OCI-LY7 (cell line): Measurements from ENCODE around the gene DDHD1. TPM values are rescaled to one million over a fixed set of nuclear protein-coding genes. Genes with fewer than 3 reads are reported as not detected.
A peak's percentile ranks its signal among the peaks of the same experiment; 100 is the strongest.

Source experiments
- Bru-seq: library from RNA; stranded (reverse); fragments of 400-500 nt; gene quantifications from one replicate; lab custom pipeline; 2021; lab: Mats Ljungman, UMichigan
- BruChase-seq, 2 experiments: library from RNA; stranded (reverse); fragments of 400-500 nt; gene quantifications; one replicate each; lab custom pipeline; 2021; lab: Mats Ljungman, UMichigan
- BruUV-seq: library from RNA; stranded (reverse); fragments of 400-500 nt; replicated peaks from 2 replicates; lab custom pipeline; 2021; lab: Mats Ljungman, UMichigan
- CTCF ChIA-PET: fragments of 300-600 bp; sonication (Branson Sonifier 250); formaldehyde crosslinking; loops from one replicate; lab custom pipeline; 2022; ENCODE audit warnings: antibody characterized with exemption; ENCODE audit not compliant: unreplicated experiment; lab: Charles Lee
- POLR2A ChIA-PET: fragments of 300-600 bp; sonication (Branson Sonifier 250); formaldehyde crosslinking; loops from one replicate; lab custom pipeline; 2022; ENCODE audit warnings: antibody characterized with exemption; lab: Charles Lee
- DNase-seq: peaks from one replicate; pipeline ENCODE4 v3.0.0-alpha.2; 2015; ENCODE audit warnings: low spot score
- H2AFZ ChIP-seq: fragments of 200-600 bp; sonication (generic), shearing (Covaris generic); 2 replicates; pipeline ENCODE4 v1.6.1; 2014; ENCODE audit warnings: mild to moderate bottlenecking, antibody characterized with exemption, low read length, moderate library complexity
- H3K27ac ChIP-seq: fragments of 200-600 bp; sonication (generic); 2 replicates; pipeline ENCODE4 v1.5.1; 2014; ENCODE audit warnings: mixed run types, low read depth, mild to moderate bottlenecking, moderate library complexity, low read length, inconsistent platforms; ENCODE audit not compliant: poor library complexity, severe bottlenecking
- H3K36me3 ChIP-seq: fragments of 200-600 bp; sonication (generic); 2 replicates; pipeline ENCODE4 v1.6.1; 2014; ENCODE audit warnings: mild to moderate bottlenecking, antibody characterized with exemption, low read length, moderate library complexity, mixed read lengths; ENCODE audit not compliant: insufficient read depth
- H3K4me1 ChIP-seq: fragments of 200-600 bp; sonication (generic); 2 replicates; pipeline ENCODE4 v1.5.1; 2014; ENCODE audit warnings: mild to moderate bottlenecking, low read length; ENCODE audit not compliant: insufficient read depth, poor library complexity, severe bottlenecking
- H3K4me2 ChIP-seq: fragments of 200-600 bp; sonication (generic); 2 replicates; pipeline ENCODE4 v1.6.1; 2014; ENCODE audit warnings: mild to moderate bottlenecking, low read length
- H3K4me3 ChIP-seq: fragments of 200-600 bp; sonication (generic); 2 replicates; pipeline ENCODE4 v1.5.1; 2014; ENCODE audit warnings: mild to moderate bottlenecking, low read depth, low read length; ENCODE audit not compliant: poor library complexity, severe bottlenecking
- H3K79me2 ChIP-seq: fragments of 200-600 bp; sonication (generic); 2 replicates; pipeline ENCODE4 v1.6.1; 2016; ENCODE audit warnings: low read depth, mild to moderate bottlenecking, low read length, moderate library complexity, mixed read lengths; ENCODE audit not compliant: insufficient read depth
- H3K9me2 ChIP-seq: fragments of 200-600 bp; sonication (generic); 2 replicates; pipeline ENCODE4 v1.6.1; 2016; ENCODE audit warnings: mild to moderate bottlenecking, low read length, mixed read lengths; ENCODE audit not compliant: insufficient read depth
- H3K9me3 ChIP-seq: fragments of 200-600 bp; sonication (generic); 2 replicates; pipeline ENCODE4 v1.6.1; 2014; ENCODE audit warnings: mild to moderate bottlenecking, mixed run types, low read length, mixed read lengths
- H4K20me1 ChIP-seq: fragments of 200-600 bp; sonication (generic); 2 replicates; pipeline ENCODE4 v1.6.1; 2014; ENCODE audit warnings: mild to moderate bottlenecking, antibody characterized with exemption, low read length, moderate library complexity, mixed read lengths; ENCODE audit not compliant: insufficient read depth
- CTCF ChIP-seq: fragments of 200-600 bp; sonication (generic); conservative IDR thresholded peaks from 2 replicates; pipeline ENCODE4 v1.5.1; 2014; ENCODE audit warnings: mild to moderate bottlenecking, antibody characterized with exemption, low read length, moderate library complexity, mixed read lengths
- EZH2phosphoT487 ChIP-seq: fragments of 200-600 bp; sonication (generic); IDR thresholded peaks from 2 replicates; pipeline ENCODE4 v1.6.1; 2018; ENCODE audit warnings: low read depth, borderline replicate concordance, mild to moderate bottlenecking, mixed run types, antibody characterized with exemption, low read length, moderate library complexity, mixed read lengths
- intact Hi-C: fragments of 100-400 bp; cut with micrococcal nuclease; formaldehyde crosslinking; loops from one replicate; pipeline ENCODE4 v1.10.0; 2022; ENCODE audit not compliant: unreplicated experiment
- long read RNA-seq: library from polyadenylated mRNA; stranded (forward); transcript quantifications from one replicate; pipeline ENCODE4 v2.0.0, GENCODE V29; 2022
- total RNA-seq, 2 experiments: library from RNA; depleted of rRNA in 1 of 2; stranded (reverse); fragments of >200 nt in 1 of 2; shearing (Covaris generic) in 1 of 2; gene quantifications; 2 replicates each; pipeline ENCODE4 v1.2.3, GENCODE V29; 2014 to 2022

DDHD1 gene
- total RNA-seq (2014; rRNA removed; shearing (Covaris generic)) (26.7 and 28.7 TPM in 2 replicates), total RNA-seq (2022) (43.3 and 45.2 TPM in 2 replicates), Bru-seq, nascent RNA (percentile 89 among the genes with signal in this experiment), BruChase-seq, experiment 1, labeled RNA remaining after a 6-hour chase (percentile 83 among the genes with signal in this experiment), BruChase-seq, experiment 2, labeled RNA remaining after a 2-hour chase (percentile 85 among the genes with signal in this experiment)
- long read RNA-seq, full-length matches to known transcripts, result 29 of 46 reads
- long read RNA-seq, partial matches to known transcripts, result 6 of 46 reads
- long read RNA-seq, other reads (novel, unspliced or antisense), result 11 of 46 reads

- DNase-seq, result peak; percentile 89
- no peaks in the 10 kb centered on the region for H3K9me3 ChIP-seq
- H3K4me2 ChIP-seq, result peak within 1 kb of the TSS; percentile 86
- H3K36me3 ChIP-seq, result peaks cover 6% of the 10 kb centered on the region; the same call in 1 of the 2 replicates
- H3K79me2 ChIP-seq, result peaks cover 43% of the 10 kb centered on the region
- ChIA-PET POLR2A (interaction anchor here (0.8 to 3.5 kb wide), 8 partner anchors 9 to 65 kb away, joined by 3 to 38 read pairs (median 6); no protein-coding TSS in a partner anchor), CTCF (interaction anchor here (0.6 to 0.9 kb wide), 2 partner anchors 44 to 1011 kb away, joined by 3 to 4 read pairs; no protein-coding TSS in a partner anchor)
- peak within 1 kb of the TSS; percentile 81 for H3K27ac ChIP-seq
- H4K20me1 ChIP-seq, result peaks cover 33% of the 10 kb centered on the region
- H3K9me2 ChIP-seq, result no peaks in the 10 kb centered on the region
- intact Hi-C loops, result loop anchor here (1.0 to 5.0 kb wide), 5 partner anchors 44 to 1244 kb away; partner anchors contain the start of gene CDKN3
- TF ChIP-seq CTCF, result no peak
- H3K4me3 ChIP-seq, result peak within 1 kb of the TSS; percentile 85
- peak within 1 kb of the TSS; percentile 87 for H2AFZ ChIP-seq
- H3K4me1 ChIP-seq, result peaks cover 31% of the 10 kb centered on the region
- no TSS peak for BruUV-seq
Observed at GRCh38 chr14:53152887-53153701, at the start of gene DDHD1. Gene DDHD1, minus strand, starts transcription at chr14:53153323. Its CDS starts 225 bp downstream, at chr14:53153098.

DNA sequence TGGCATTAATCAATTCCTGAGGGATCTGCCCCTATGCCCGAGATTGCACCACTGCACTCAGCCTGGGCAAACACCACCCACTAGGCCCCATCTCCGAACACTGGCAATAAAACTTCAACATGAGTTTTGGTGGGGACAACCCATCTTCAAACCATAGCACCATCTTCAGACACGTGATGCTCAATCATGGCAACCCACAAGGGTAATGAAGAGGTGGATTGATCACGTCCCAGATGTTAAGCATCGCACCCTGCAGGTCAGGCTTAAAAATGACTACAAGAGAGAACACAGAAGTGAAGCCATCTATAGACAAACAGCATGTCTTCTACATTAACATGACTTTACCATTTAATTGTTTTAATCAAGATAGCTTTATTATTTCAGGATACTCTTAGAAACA is 42.8 kb upstream of the DDHD1 start:
- H4K20me1 ChIP-seq, result no peaks in the 10 kb centered on the region
- no peaks in the 10 kb centered on the region for H3K4me1 ChIP-seq
- ChIA-PET CTCF (no interaction called here), POLR2A (interaction anchor here (0.6 kb wide), 1 partner anchor 204 kb away, joined by 3 read pairs; no protein-coding TSS in a partner anchor)
- H3K4me2 ChIP-seq, result no peak overlapping the region
- intact Hi-C loops, result no loop called here
- no peaks in the 10 kb centered on the region for H3K9me2 ChIP-seq
- no peaks in the 10 kb centered on the region for H3K9me3 ChIP-seq
- no peaks in the 10 kb centered on the region for H3K79me2 ChIP-seq
- no peak overlapping the region for H2AFZ ChIP-seq
- TF ChIP-seq CTCF (0 out of 2 replicates have a peak, but pooled peaks have one; percentile 19), EZH2phosphoT487 (no peak)
- H3K4me3 ChIP-seq, result no peak overlapping the region
- H3K36me3 ChIP-seq, result no peaks in the 10 kb centered on the region
- no TSS peak for BruUV-seq
- no peak for DNase-seq
- H3K27ac ChIP-seq, result no peak overlapping the region
